ENCODE results near the gene DUSP22.

Gene DUSP22

GRCh38 chr6:354631-355280 is 62.5 kb downstream of the DUSP22 start:
- no peak overlapping the region for H3K27ac Mint-ChIP-seq

GRCh38 chr6:355373-356208 is 63.3 kb downstream of the DUSP22 start:
- H3K4me3 Mint-ChIP-seq = no peak overlapping the region

More at GRCh38 chr6:354631-355280, 62.5 kb downstream of the DUSP22 start:
- peaks cover 10% of the 10 kb centered on the region for H3K36me3 Mint-ChIP-seq (ENCODE audit: low read depth)
- no peaks in the 10 kb centered on the region for H3K27me3 Mint-ChIP-seq
- no peaks in the 10 kb centered on the region for H3K9me3 Mint-ChIP-seq
- DNase-seq (no peak), ATAC-seq (no peak)
- H3K4me1 Mint-ChIP-seq = peaks cover 25% of the 10 kb centered on the region
- no peak overlapping the region for H3K4me3 Mint-ChIP-seq

GRCh38 chr6:356828-357251 is 64.6 kb downstream of the DUSP22 start:
- peak; percentile 44 for DNase-seq
- no peaks in the 10 kb centered on the region for H3K9me3 Mint-ChIP-seq
- H3K27ac Mint-ChIP-seq = peak overlapping the region; percentile 87
- H3K36me3 Mint-ChIP-seq (ENCODE audit: low read depth) = peaks cover 4% of the 10 kb centered on the region
- no peaks in the 10 kb centered on the region for H3K27me3 Mint-ChIP-seq
- peak; percentile 84 for ATAC-seq
- H3K4me3 Mint-ChIP-seq = no peak overlapping the region
- peaks cover 25% of the 10 kb centered on the region for H3K4me1 Mint-ChIP-seq

More at GRCh38 chr6:355373-356208, 63.3 kb downstream of the DUSP22 start:
- Mint-ChIP-seq H3K27ac (peak overlapping the region; percentile 87), H3K4me1 (peaks cover 25% of the 10 kb centered on the region), H3K27me3 (no peaks in the 10 kb centered on the region), H3K36me3 (ENCODE audit: low read depth) (peaks cover 8% of the 10 kb centered on the region), H3K9me3 (no peaks in the 10 kb centered on the region)
- no peak for ATAC-seq
- DNase-seq = no peak

- DNase-seq = no peak
- ATAC-seq = peak; percentile 10
- Mint-ChIP-seq H3K36me3 (ENCODE audit: low read depth) (peaks cover 2% of the 10 kb centered on the region), H3K9me3 (no peaks in the 10 kb centered on the region), H3K27me3 (no peaks in the 10 kb centered on the region), H3K4me3 (no peak overlapping the region), H3K4me1 (peaks cover 25% of the 10 kb centered on the region), H3K27ac (peak overlapping the region; percentile 87)
Observed at GRCh38 chr6:357261-357790, 65.0 kb downstream of the DUSP22 start.

- Mint-ChIP-seq H3K9me3 (no peaks in the 10 kb centered on the region), H3K27ac (peak overlapping the region; percentile 87), H3K27me3 (no peaks in the 10 kb centered on the region), H3K4me1 (peaks cover 25% of the 10 kb centered on the region), H3K4me3 (no peak overlapping the region), H3K36me3 (ENCODE audit: low read depth) (peaks cover 2% of the 10 kb centered on the region)
- DNase-seq (no peak), ATAC-seq (no peak)
Observed at GRCh38 chr6:357791-358341, 65.6 kb downstream of the DUSP22 start.

GRCh38 chr6:358432-358831 is 66.1 kb downstream of the DUSP22 start:
- ATAC-seq (no peak), DNase-seq (no peak)
- Mint-ChIP-seq H3K27ac (peak overlapping the region; percentile 16), H3K4me3 (no peak overlapping the region), H3K36me3 (ENCODE audit: low read depth) (peaks cover 2% of the 10 kb centered on the region), H3K27me3 (no peaks in the 10 kb centered on the region), H3K9me3 (no peaks in the 10 kb centered on the region), H3K4me1 (peaks cover 25% of the 10 kb centered on the region)

- peaks cover 3% of the 10 kb centered on the region for H3K9me3 Mint-ChIP-seq
- no peaks in the 10 kb centered on the region for H3K27me3 Mint-ChIP-seq
- ATAC-seq (no peak), DNase-seq (no peak)
- H3K4me1 Mint-ChIP-seq = peaks cover 25% of the 10 kb centered on the region
- H3K27ac Mint-ChIP-seq = no peak overlapping the region
- H3K4me3 Mint-ChIP-seq = no peak overlapping the region
- H3K36me3 Mint-ChIP-seq (ENCODE audit: low read depth) = peaks cover 2% of the 10 kb centered on the region
Observed at GRCh38 chr6:358847-359246, 66.6 kb downstream of the DUSP22 start.

GRCh38 chr6:359261-360035 is 67.2 kb downstream of the DUSP22 start:
- peaks cover 2% of the 10 kb centered on the region for H3K36me3 Mint-ChIP-seq (ENCODE audit: low read depth)
- ATAC-seq (no peak), DNase-seq (no peak)
- peaks cover 25% of the 10 kb centered on the region for H3K4me1 Mint-ChIP-seq
- H3K4me3 Mint-ChIP-seq = no peak overlapping the region
- peaks cover 9% of the 10 kb centered on the region for H3K9me3 Mint-ChIP-seq
- H3K27me3 Mint-ChIP-seq = no peaks in the 10 kb centered on the region
- H3K27ac Mint-ChIP-seq = no peak overlapping the region

GRCh38 chr6:360349-360748 is 68.1 kb downstream of the DUSP22 start:
- Mint-ChIP-seq H3K4me1 (peaks cover 25% of the 10 kb centered on the region), H3K27ac (no peak overlapping the region), H3K27me3 (no peaks in the 10 kb centered on the region), H3K9me3 (peaks cover 9% of the 10 kb centered on the region), H3K36me3 (ENCODE audit: low read depth) (peaks cover 2% of the 10 kb centered on the region), H3K4me3 (no peak overlapping the region)
- ATAC-seq (no peak), DNase-seq (no peak)

- Mint-ChIP-seq H3K27ac (no peak overlapping the region), H3K4me1 (peaks cover 26% of the 10 kb centered on the region), H3K36me3 (ENCODE audit: low read depth) (peaks cover 2% of the 10 kb centered on the region), H3K4me3 (no peak overlapping the region), H3K9me3 (peaks cover 13% of the 10 kb centered on the region), H3K27me3 (no peaks in the 10 kb centered on the region)
- no peak for DNase-seq
- no peak for ATAC-seq
Observed at GRCh38 chr6:360764-361373, 68.6 kb downstream of the DUSP22 start.

GRCh38 chr6:361411-362132 is 69.3 kb downstream of the DUSP22 start:
- no peak for ATAC-seq
- Mint-ChIP-seq H3K9me3 (peaks cover 13% of the 10 kb centered on the region), H3K36me3 (ENCODE audit: low read depth) (peaks cover 2% of the 10 kb centered on the region)

GRCh38 chr6:362231-362923 is 70.1 kb downstream of the DUSP22 start:
- no peak for DNase-seq
- no peaks in the 10 kb centered on the region for H3K27me3 Mint-ChIP-seq
- no peak for ATAC-seq
- peaks cover 13% of the 10 kb centered on the region for H3K9me3 Mint-ChIP-seq
- H3K4me1 Mint-ChIP-seq = peaks cover 14% of the 10 kb centered on the region
- no peaks in the 10 kb centered on the region for H3K36me3 Mint-ChIP-seq (ENCODE audit: low read depth)
- no peak overlapping the region for H3K4me3 Mint-ChIP-seq
- no peak overlapping the region for H3K27ac Mint-ChIP-seq

More at GRCh38 chr6:361411-362132, 69.3 kb downstream of the DUSP22 start:
- Mint-ChIP-seq H3K4me3 (no peak overlapping the region), H3K27me3 (no peaks in the 10 kb centered on the region), H3K27ac (no peak overlapping the region), H3K4me1 (peaks cover 22% of the 10 kb centered on the region)
- DNase-seq = no peak

- Mint-ChIP-seq H3K9me3 (peaks cover 13% of the 10 kb centered on the region), H3K4me1 (peaks cover 9% of the 10 kb centered on the region), H3K27ac (no peak overlapping the region)
Observed at GRCh38 chr6:362924-363249, 70.6 kb downstream of the DUSP22 start.

More at GRCh38 chr6:362924-363249, 70.6 kb downstream of the DUSP22 start:
- no peak for DNase-seq
- H3K27me3 Mint-ChIP-seq = no peaks in the 10 kb centered on the region
- ATAC-seq = no peak
- H3K4me3 Mint-ChIP-seq = no peak overlapping the region
- no peaks in the 10 kb centered on the region for H3K36me3 Mint-ChIP-seq (ENCODE audit: low read depth)
